GM10847 (cell line): ENCODE results near the gene RHBG.

ENCODE experiments used
- POLR2A ChIP-seq: IDR thresholded peaks from 2 replicates; pipeline ENCODE4 v1.6.1; 2011; ENCODE audit not compliant: insufficient read length; ENCODE audit errors: extremely low read depth

RHBG gene

GRCh38 chr1:156357977-156358376 lies 11.0 kb upstream of the RHBG start:
- no peak for TF ChIP-seq POLR2A

- TF ChIP-seq POLR2A: no peak
Measured at GRCh38 chr1:156358641-156359040, 10.4 kb upstream of the RHBG start.

GRCh38 chr1:156359249-156359648 lies 9.8 kb upstream of the RHBG start:
- TF ChIP-seq POLR2A: no peak

GRCh38 chr1:156359973-156360372 lies 9.0 kb upstream of the RHBG start:
- TF ChIP-seq POLR2A: no peak

GRCh38 chr1:156360534-156360933 lies 8.5 kb upstream of the RHBG start:
- TF ChIP-seq POLR2A: no peak

GRCh38 chr1:156365754-156366153 lies 3.3 kb upstream of the RHBG start:
- TF ChIP-seq POLR2A: no peak

- TF ChIP-seq POLR2A: no peak
Measured at GRCh38 chr1:156366378-156367166, 2.4 kb upstream of the RHBG start.

GRCh38 chr1:156367383-156368156 lies 1.4 kb upstream of the RHBG start:
- TF ChIP-seq POLR2A: no peak

GRCh38 chr1:156368157-156368658 lies 803 bp upstream of the RHBG start:
- TF ChIP-seq POLR2A: no peak

- no peak for TF ChIP-seq POLR2A
Measured at GRCh38 chr1:156371553-156372264, 2.7 kb downstream of the RHBG start.

GRCh38 chr1:156372265-156372586 lies 3.2 kb downstream of the RHBG start:
- no peak for TF ChIP-seq POLR2A

GRCh38 chr1:156372876-156373275 lies 3.9 kb downstream of the RHBG start:
- no peak for TF ChIP-seq POLR2A

GRCh38 chr1:156373546-156373945 lies 4.5 kb downstream of the RHBG start:
- TF ChIP-seq POLR2A: no peak

- no peak for TF ChIP-seq POLR2A
Measured at GRCh38 chr1:156376146-156376545, 7.1 kb downstream of the RHBG start.
